H54 (cell line): ENCODE data around the gene MATN4.
"Not testable (repeated sequence)": the region's sequence is repeated elsewhere in the genome, so short reads cannot be mapped to it uniquely, and the experiment has no call there.

Experiments used
- DNase-seq: peaks from one replicate; pipeline ENCODE4 v3.0.0; 2011; ENCODE audit warnings: low spot score, mixed read lengths; ENCODE audit not compliant: insufficient read length
- FAIRE-seq: peaks from 3 replicates; lab custom pipeline; 2011; peaks lifted over from hg19 to GRCh38; lab: Jason Lieb, UNC
- POLR2A ChIP-seq: IDR thresholded peaks from 2 replicates; pipeline ENCODE4 v1.6.1; 2011; ENCODE audit warnings: low read depth, mild to moderate bottlenecking, low read length

Gene MATN4, protein sequence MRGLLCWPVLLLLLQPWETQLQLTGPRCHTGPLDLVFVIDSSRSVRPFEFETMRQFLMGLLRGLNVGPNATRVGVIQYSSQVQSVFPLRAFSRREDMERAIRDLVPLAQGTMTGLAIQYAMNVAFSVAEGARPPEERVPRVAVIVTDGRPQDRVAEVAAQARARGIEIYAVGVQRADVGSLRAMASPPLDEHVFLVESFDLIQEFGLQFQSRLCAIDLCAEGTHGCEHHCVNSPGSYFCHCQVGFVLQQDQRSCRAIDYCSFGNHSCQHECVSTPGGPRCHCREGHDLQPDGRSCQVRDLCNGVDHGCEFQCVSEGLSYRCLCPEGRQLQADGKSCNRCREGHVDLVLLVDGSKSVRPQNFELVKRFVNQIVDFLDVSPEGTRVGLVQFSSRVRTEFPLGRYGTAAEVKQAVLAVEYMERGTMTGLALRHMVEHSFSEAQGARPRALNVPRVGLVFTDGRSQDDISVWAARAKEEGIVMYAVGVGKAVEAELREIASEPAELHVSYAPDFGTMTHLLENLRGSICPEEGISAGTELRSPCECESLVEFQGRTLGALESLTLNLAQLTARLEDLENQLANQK

DNA sequence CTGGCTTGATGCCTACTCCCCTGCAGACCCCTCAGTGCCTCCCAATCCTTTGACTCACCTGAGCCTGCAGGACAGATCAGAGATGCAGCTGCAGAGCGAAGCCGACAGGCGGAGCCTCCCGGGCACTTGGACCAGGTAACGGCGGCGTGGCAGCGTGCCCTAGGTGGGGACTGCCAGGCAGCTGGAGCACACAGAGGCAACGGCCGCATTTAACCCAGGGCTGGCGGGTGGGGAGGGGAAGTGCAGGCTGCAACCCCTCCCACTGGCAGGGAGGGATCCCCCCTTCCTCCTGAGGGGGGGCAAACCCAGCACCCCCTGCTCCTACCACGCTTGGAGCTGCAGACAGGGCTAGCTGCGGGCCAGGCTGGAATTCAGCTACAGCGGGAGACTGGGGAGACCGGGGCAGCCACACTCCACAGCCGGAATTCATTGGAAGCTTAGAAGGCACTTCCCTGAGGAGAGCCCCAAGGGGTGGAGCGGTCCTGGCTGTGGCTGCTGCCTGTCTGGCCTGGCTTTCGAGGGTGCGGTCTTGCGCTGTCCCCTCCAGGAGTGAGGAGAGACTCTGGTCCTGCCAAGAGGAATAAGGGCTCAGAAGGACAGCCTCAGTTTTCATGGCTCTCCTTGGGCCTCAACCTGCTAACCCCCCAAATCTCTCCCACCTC is at the start of gene MATN4:
Gene MATN4, minus strand, starts transcription at position 183 of the 662 bp plus-strand sequence. CDS start 2,717 bp downstream, outside the sequence.
- DNase-seq (no peak), FAIRE-seq (no peak)
- no peak for TF ChIP-seq POLR2A

DNA sequence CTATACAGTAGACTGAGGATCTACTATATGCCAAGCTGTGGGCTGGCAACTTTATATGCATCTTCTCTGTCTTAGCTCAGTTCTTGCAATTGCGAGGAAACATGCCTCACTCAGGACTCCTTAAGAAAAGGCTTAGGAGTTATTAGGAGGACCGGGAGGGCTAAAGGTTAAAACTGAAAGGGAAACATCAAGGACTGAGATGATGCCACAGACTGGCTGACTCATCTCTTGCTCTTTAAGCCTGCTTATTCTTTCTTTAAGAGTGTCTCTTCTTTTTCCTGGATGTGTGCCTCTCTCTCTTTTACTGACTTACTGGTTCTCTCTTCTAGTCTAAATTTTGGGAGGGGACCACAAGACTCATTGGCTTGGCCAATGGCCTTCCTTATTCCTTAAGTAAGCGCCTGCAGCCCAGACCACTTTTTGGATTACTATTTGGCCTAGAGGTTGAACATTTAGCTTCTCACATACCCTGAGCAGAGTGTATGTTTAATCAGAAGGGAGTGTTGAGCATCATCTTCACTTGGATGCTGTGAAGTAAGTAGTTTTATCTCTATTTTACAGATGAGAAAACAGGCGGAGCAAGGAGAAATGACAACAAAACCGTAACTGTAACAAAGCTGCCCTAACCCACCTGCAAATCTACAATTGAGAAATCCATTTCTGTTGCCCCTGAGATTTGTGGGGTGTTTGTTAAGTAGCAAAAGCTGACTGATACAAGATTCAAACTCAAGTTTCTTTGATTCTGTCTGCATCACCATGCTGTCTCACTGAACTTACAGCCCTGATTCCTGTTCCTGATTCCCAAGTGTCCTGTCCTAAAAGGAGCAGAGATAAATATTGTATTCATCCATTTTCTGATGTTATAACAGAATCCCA is 47.3 kb upstream of the MATN4 start:
- peak; percentile 59 for DNase-seq
- no peak for TF ChIP-seq POLR2A
- FAIRE-seq = no peak

DNA sequence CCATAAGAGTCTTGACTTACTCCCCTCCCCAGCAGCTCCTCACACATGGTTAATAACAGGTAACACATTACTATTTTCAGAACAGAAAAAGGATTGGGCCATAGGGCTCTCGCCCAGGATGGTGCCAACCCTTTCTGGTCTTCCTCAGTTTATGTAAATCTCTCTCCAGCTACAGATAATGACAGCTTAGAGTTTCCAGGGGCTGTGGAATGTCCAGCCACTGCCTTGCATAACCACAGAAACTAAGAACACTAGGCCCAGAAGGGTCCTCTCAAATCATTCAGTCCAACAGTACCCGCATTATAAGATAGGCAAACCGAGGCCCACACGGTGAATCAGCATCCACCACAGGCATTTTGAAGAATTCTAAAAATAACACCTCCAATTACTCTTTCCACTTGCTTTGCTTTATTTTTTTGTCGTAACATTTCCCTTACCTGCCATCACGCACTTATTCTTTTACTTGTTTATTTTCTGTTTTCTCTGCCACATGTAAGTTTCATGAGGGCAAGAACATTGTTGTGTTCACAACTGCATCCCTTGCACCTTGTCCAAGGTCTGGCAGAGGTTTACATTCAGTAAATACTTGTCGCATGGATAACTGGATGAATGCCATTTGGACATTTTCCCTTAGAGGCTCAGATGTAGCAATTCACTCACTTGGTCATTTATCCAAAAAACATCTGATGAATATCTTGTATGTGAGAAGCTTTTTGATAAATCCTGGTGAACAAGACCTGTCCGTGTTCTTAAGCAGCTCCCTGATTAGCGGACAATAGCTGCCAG is 46.5 kb upstream of the MATN4 start:
- TF ChIP-seq POLR2A = no peak
- FAIRE-seq (no peak), DNase-seq (no peak)

DNA sequence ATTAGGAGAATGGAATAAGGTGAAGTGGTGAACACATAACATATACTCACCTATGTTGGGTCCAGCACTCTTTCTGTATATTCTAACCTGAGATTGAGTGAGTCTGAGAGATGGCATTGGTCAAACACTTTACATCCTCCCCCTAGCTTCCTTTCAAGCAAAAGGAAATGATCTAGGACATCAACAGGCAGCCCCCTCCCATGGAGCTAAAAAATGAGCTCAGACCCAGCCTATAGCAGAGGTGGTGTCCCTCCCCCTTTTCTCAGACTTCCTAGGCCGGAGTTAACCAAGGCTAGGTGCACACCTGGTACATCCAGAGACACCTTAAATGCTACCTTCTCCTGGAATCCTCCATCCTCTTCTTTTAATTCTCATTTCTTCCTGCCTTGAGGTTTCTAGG is 45.6 kb upstream of the MATN4 start:
- FAIRE-seq = no peak
- TF ChIP-seq POLR2A = no peak
- no peak for DNase-seq

DNA sequence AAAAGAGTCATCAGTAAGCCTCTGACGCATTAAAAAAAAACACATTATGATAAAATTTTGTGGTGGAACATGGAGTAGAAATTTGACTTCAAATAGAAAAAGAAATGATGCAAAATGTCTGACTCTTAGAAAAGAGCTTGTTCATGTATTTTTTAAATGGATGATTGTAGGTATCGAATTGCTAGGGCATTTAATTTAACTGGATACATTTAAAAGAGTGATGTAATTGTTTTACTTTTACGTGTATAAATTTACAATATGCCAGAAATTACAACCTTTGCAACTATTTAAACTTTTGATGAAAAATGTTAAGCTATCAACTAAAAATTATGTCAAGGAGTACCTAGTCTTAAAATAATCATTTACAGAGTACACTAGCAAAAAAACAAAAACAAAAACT is 44.6 kb upstream of the MATN4 start:
- FAIRE-seq (no peak), DNase-seq (no peak)
- TF ChIP-seq POLR2A = no peak

DNA sequence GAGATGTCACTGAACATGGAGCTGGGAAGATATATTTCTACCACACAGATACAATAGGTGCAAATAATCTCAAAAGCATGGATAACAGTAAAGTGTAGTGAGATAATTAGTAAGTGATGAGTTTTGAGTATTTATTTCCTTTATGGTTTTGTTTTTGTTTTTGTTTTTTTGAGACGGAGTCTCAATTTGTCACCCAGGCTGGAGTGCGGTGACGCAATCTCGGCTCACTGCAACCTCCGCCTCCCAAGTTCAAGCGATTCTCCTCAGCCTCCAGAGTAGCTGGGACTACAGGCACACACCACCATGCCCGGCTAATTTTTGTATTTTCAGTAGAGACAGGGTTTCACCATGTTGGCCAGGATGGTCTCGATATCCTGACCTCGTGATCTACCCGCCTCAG is 42.7 kb upstream of the MATN4 start:
- not testable (repeated sequence) for FAIRE-seq, DNase-seq

DNA sequence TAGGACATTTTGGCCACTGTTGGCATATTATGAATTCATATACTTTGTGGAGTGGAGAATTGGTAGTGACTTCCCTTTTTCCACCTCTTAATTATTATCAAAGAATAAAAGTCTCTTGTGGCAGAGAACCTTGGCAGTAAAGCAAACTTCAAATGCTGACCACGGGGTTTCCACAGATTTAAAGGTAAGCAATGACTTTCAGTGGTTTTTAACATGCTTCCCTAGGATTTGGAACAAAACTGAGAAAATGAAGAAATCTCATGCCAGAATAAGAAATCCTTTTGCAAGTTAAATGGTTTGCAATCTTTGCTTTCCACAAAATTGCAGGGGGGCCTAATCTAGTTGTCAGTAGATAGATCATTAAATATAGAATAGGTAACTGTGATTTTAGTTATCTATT is 42.1 kb upstream of the MATN4 start:
- no peak for TF ChIP-seq POLR2A
- no peak for DNase-seq
- no peak for FAIRE-seq

DNA sequence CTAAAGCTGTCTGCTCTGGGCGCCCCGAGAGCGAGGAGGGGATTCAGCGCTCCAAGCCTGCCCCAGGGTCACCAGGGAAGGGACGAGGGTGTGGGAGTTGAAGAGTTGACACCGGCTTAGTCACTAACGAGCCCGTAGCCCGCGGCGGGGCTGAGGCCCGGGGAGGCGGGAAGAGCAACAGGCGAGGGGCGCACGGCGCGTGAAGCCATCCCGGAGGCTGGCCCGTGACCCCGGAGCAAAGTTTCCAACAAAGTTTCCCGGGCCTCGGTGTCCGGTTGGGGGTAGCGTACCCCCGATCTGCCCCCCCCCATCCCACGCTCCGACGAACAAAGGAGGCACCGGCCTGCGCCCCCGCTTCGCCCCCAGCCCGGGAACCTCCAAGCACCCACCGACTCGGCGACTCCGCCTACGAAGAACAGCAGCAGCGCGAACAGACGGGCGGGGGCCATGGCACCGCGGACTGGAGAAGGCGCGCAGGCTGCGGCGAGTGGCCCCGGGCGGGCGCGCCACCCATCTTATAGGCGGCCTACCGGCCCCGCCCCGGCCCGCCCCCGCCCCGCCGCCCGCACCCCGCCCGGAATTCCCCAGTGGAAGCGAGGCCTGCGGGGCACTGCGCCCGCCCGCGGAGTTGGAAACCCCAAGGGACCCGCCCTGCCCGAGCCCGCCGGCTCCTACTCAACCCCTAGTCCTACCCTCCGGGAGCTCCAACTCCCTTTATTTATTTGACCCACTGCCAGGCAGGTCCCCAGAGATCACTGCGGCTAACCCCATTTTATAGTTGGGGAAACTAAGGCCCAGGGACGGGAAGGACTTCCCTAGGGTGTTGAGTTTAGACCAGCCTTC is 40.1 kb upstream of the MATN4 start, which contains the start of gene SDC4:
Gene SDC4, minus strand, starts transcription at position 489 of the 843 bp plus-strand sequence. Its CDS starts 40 bp downstream, at position 449.
- DNase-seq (peak; percentile 61), FAIRE-seq (no peak)
- TF ChIP-seq POLR2A = peak; percentile 100

DNA sequence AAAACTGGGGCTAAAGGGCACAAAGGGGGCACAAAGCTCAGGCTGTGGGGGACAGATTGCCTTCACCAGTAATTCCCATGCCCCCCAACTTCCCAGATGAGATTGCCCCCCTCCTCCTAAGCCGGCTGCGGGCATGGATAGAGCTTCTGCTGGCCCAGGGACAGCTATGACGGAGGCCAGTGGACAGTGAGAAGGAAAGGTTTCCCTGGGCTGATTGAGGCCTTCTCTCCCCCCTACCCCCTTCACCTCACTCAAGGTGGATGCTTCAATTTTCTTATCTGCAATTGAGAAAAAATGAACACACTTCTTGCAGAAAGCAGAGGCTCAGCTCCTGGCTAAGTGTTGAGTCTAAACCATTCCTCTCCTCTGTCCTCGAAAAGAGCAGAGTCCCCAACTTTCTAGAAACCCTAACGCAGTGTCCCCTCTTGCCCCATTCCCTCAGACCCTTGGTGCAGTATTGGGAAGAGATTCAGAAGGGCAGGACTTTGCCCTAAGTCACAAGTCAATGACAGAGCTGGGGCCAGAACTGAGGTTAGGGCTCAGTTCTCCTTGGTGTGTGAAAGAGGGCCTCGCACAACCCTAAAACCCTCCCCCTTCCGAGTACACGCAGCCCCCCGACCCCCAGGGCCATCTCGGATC is 39.3 kb upstream of the MATN4 start:
- DNase-seq (no peak), FAIRE-seq (no peak)
- TF ChIP-seq POLR2A = no peak

DNA sequence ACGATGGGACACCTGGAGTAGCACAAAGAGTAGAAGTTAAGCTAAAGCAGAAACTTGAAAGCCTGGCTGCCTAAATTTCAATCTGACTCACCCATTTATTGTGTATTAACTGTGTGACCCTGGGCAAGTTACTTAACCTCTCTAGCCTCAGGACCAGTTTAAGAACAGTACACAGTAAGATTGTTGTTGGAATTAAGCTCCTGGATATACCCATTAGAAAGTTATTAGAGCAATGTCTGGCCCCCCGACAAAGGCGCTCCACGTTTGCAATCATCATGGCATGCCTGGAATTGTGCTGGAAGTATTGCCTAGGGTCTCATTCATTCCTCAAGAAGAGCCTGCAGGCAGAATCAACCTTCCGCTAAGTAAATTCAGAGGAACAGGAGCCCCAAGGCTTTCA is 38.8 kb upstream of the MATN4 start:
- no peak for TF ChIP-seq POLR2A
- FAIRE-seq = no peak
- no peak for DNase-seq

DNA sequence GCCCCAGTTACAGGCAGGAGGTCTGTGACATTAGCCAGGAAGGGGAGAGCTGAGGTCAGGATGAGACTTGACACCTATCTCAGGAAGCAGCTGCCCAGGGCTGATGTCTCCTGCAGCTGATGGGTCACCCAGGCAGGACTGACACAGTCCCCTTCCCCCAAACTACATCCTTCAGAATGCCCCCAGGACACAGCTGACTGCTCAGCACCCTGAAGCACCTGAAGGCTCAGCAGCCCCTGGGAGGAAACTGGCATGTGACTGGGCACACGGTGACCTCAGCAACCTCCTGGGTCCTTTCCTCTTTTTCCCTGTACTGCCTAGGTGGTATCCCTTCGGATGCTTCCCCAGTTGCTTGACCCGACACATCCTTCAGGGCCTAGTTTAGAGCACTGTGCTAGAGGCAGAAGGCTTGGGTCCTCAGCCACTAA is 38.2 kb upstream of the MATN4 start:
- TF ChIP-seq POLR2A = no peak
- FAIRE-seq (no peak), DNase-seq (no peak)
